GM12873 (cell line): ENCODE measurements around the gene ETFA.

Experiments used
- CTCF ChIP-seq: IDR thresholded peaks from 2 replicates; pipeline ENCODE4 v1.5.1; 2012; ENCODE audit warnings: low read depth, mild to moderate bottlenecking, moderate library complexity, low read length, control low read depth; ENCODE audit not compliant: insufficient read depth; ENCODE audit errors: missing control alignments

The ETFA gene

DNA sequence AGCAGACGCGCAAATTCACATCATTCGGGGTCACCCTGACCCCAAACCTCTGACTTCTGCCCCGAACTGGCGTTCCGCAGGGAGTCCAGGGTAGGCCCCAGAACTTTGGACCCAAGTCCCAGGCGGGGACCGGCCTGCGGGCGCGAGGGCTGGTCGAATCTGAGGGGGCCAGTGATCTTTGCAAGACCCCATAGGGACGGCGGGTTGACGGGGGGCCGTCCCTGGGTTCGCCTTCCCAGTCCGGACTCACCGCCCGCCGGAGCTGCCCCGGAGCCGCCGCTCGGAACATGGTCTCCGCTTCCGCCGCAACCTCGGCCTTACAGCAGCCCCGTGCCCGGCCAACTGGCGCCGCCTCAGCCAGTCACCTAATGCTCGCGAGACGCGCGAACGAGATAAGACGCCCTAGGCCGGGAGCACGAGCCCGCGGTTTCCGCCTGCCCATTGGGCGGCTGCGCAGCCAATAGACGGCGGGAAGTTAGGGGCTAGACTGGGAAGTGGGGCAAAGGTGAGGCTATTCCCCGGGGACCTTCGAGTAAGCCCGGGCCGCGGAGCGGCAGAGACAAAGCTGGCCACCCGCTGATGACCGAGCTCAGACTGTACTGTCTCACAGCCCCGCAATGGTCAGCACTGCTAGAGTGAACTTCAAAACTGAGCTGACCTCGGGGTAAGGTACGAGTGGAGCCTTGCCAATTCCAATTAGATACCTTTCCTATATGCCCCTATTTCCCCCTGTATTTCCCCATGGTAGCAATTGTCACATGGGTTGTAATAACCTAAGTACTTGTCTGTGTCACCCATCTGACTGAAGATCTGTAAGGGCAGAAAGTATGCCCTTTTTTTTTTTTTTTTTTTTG lies at the start of gene ETFA:
Gene ETFA (minus strand): TSS at position 370 of the 854 bp plus-strand sequence. CDS start 81 bp downstream, at position 289.
- TF ChIP-seq CTCF = no peak

- no peak for TF ChIP-seq CTCF
These were observed 49.1 kb upstream of the ETFA start for GRCh38 chr15:76360416-76360815.

DNA sequence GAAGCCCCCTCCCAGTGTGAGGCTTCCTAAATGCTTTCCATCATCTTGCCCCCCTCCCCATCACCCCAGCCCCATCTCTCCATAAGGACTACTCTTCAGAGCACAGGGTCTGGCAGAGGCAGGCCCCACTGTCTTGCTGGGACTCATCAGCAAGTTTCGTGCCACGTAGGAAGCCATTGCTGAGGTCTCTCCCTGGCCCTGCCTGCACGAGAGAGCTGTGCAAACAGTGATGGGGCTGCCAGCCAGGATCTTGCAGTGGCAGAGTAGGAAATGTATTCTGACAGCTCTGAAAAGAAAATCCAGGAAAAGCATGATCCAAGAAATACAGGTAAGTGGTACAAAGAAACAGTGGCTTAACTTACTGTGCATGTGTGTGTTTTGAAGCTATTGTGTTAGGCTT lies 47.9 kb upstream of the ETFA start:
- no peak for TF ChIP-seq CTCF

- TF ChIP-seq CTCF = no peak
These were observed 47.2 kb upstream of the ETFA start for GRCh38 chr15:76358453-76358852.

- TF ChIP-seq CTCF = no peak
These were observed 43.7 kb upstream of the ETFA start for GRCh38 chr15:76354823-76355440.

DNA sequence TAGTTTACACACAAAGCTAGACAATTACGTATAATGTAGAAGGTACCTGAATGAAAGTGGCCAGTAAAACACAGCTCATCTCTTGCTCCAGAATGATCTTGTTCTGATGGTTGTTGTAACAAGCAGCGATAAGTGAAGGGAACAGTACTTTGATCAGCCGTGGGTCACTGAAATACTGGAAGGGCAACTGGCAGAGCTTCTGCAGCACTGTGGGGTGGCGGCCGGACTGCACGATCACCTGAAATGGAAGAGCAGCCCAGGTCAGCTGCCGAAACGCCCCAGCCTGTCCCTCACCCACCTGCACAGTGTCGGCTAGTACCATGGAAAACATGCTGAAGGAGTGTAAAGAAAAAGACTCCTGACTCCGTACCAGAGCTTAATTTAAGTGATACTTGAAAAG lies 42.6 kb upstream of the ETFA start:
- no peak for TF ChIP-seq CTCF

DNA sequence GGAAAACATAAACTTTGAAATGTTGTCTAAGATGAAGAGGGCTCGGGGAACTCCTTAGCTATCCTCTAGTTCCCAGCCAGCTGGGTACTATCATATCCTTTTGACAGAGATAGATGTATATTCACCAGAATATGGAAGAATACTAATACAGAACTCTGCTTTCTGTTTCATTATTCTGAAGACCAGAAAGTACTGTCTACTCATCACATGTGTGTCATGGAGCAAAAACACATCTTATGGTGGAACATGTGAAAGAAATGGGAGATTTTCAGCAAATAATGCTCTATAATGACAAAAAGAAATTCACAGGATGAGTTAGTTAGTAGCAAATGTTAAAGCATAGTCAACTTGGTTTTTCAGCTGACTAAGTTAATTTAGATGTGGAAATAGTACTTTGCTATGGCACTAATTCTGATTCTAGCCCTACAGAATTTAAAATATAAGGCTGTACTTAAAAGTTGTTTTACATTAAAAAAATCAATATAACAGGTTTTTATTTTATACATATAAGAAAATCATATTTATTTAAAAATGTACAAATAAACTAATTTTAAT lies 41.8 kb upstream of the ETFA start:
- TF ChIP-seq CTCF = no peak
